HEK293 (cell line): Measurements from ENCODE around the gene SPOUT1.
"Not testable (repeated sequence)": the region's sequence is repeated elsewhere in the genome, so short reads cannot be mapped to it uniquely, and the experiment has no call there.

Experiments
- CTCF ChIA-PET: fragments of 350-600 bp; formaldehyde crosslinking; extraction: SDS; loops from one replicate; lab custom pipeline; 2021; ENCODE audit warnings: antibody characterized with exemption; lab: Yijun Ruan, JAX
- POLR2A ChIA-PET: fragments of 300-600 bp; formaldehyde crosslinking; extraction: SDS; loops from one replicate; lab custom pipeline; 2020; ENCODE audit warnings: antibody characterized with exemption, inconsistent platforms; lab: Yijun Ruan, JAX
- H3K27ac ChIP-seq: fragments of 200-500 bp; sonication (Bioruptor generic); 2 replicates; pipeline ENCODE4 v1.5.1; 2014; ENCODE audit warnings: low read depth, low read length, control low read depth, inconsistent platforms; ENCODE audit errors: extremely low read depth
- H3K36me3 ChIP-seq, 2 experiments: fragments of 200-500 bp in 1 of 2; sonication (Bioruptor generic) in 1 of 2; 1 replicate in 1 of 2; 2 replicates in 1 of 2; pipeline ENCODE4 v1.5.1; 2014 to 2017; ENCODE audit warnings: inconsistent platforms in 2 of 2, low read length in 2 of 2; ENCODE audit not compliant: control insufficient read depth in 2 of 2, insufficient read depth in 1 of 2
- H3K4me1 ChIP-seq: fragments of 200-500 bp; sonication (Bioruptor generic); 2 replicates; pipeline ENCODE4 v1.5.1; 2014; ENCODE audit warnings: mild to moderate bottlenecking, low read length, inconsistent platforms; ENCODE audit not compliant: control insufficient read depth, insufficient read depth
- H3K4me3 ChIP-seq: 2 replicates; pipeline ENCODE4 v1.5.1; 2011; ENCODE audit warnings: low read depth, mild to moderate bottlenecking, control low read depth, low read length, moderate library complexity
- H3K9me3 ChIP-seq: fragments of 200-500 bp; sonication (Bioruptor generic); 2 replicates; pipeline ENCODE4 v1.5.1; 2014; ENCODE audit warnings: low read depth, low read length, inconsistent platforms; ENCODE audit not compliant: control insufficient read depth, insufficient read depth
- EGR2 ChIP-seq: fragments of 450-650 bp; formaldehyde crosslinking; IDR thresholded peaks from 2 replicates; pipeline ENCODE4 v1.5.1; 2016; ENCODE audit warnings: low read depth, missing biosample characterization, missing genetic modification characterization
- GLIS1 ChIP-seq: fragments of 450-650 bp; formaldehyde crosslinking; IDR thresholded peaks from 2 replicates; pipeline ENCODE4 v1.5.1; 2016; ENCODE audit warnings: missing biosample characterization, missing genetic modification characterization
- HOXA7 ChIP-seq: sonication (generic); formaldehyde crosslinking; IDR thresholded peaks from 2 replicates; pipeline ENCODE4 v1.8.1; 2022; ENCODE audit warnings: missing genetic modification reagents, borderline replicate concordance
- KLF1 ChIP-seq: fragments of 450-650 bp; formaldehyde crosslinking; IDR thresholded peaks from 2 replicates; pipeline ENCODE4 v1.5.1; 2016; ENCODE audit warnings: missing biosample characterization, missing genetic modification characterization
- KLF9 ChIP-seq: fragments of 450-650 bp; formaldehyde crosslinking; IDR thresholded peaks from 2 replicates; pipeline ENCODE4 v1.5.1; 2016; ENCODE audit warnings: missing biosample characterization, missing genetic modification characterization, low read depth
- MYNN ChIP-seq: fragments of 450-650 bp; formaldehyde crosslinking; IDR thresholded peaks from 2 replicates; pipeline ENCODE4 v1.5.1; 2016; ENCODE audit warnings: missing biosample characterization, missing genetic modification characterization, borderline replicate concordance
- PRDM1 ChIP-seq: fragments of 450-650 bp; formaldehyde crosslinking; IDR thresholded peaks from 2 replicates; pipeline ENCODE4; 2016; ENCODE audit warnings: missing biosample characterization, missing genetic modification characterization
- SP7 ChIP-seq: fragments of 450-650 bp; formaldehyde crosslinking; IDR thresholded peaks from 2 replicates; pipeline ENCODE4 v1.5.1; 2016; ENCODE audit warnings: missing biosample characterization, missing genetic modification characterization
- WT1 ChIP-seq: fragments of 450-650 bp; formaldehyde crosslinking; IDR thresholded peaks from 2 replicates; pipeline ENCODE4 v1.5.1; 2016; ENCODE audit warnings: missing biosample characterization, missing genetic modification characterization
- ZBTB17 ChIP-seq: fragments of 450-650 bp; formaldehyde crosslinking; IDR thresholded peaks from 2 replicates; pipeline ENCODE4 v1.5.1; 2016; ENCODE audit warnings: missing biosample characterization, missing genetic modification characterization
- ZBTB8A ChIP-seq: fragments of 450-650 bp; formaldehyde crosslinking; IDR thresholded peaks from 2 replicates; pipeline ENCODE4 v1.5.1; 2016; ENCODE audit warnings: missing biosample characterization, missing genetic modification characterization
- ZFHX2 ChIP-seq: fragments of 450-650 bp; formaldehyde crosslinking; conservative IDR thresholded peaks from 2 replicates; pipeline ENCODE4 v1.5.1; 2016; ENCODE audit warnings: missing biosample characterization, missing genetic modification characterization
- ZFP37 ChIP-seq: fragments of 450-650 bp; formaldehyde crosslinking; IDR thresholded peaks from 2 replicates; pipeline ENCODE4 v1.5.1; 2016; ENCODE audit warnings: missing biosample characterization, missing genetic modification characterization
- ZNF114 ChIP-seq: fragments of 450-650 bp; formaldehyde crosslinking; IDR thresholded peaks from 2 replicates; pipeline ENCODE4 v1.5.0; 2017; ENCODE audit warnings: missing biosample characterization, missing genetic modification characterization
- ZNF174 ChIP-seq: fragments of 450-650 bp; formaldehyde crosslinking; IDR thresholded peaks from 2 replicates; pipeline ENCODE4 v1.5.0; 2017; ENCODE audit warnings: missing biosample characterization, mild to moderate bottlenecking, missing genetic modification characterization
- ZNF214 ChIP-seq: fragments of 450-650 bp; formaldehyde crosslinking; IDR thresholded peaks from 2 replicates; pipeline ENCODE4 v1.5.1; 2017; ENCODE audit warnings: missing biosample characterization, mild to moderate bottlenecking, missing genetic modification characterization, borderline replicate concordance
- ZNF366 ChIP-seq: fragments of 450-650 bp; formaldehyde crosslinking; conservative IDR thresholded peaks from 2 replicates; pipeline ENCODE4 v1.5.1; 2016; ENCODE audit warnings: missing biosample characterization, missing genetic modification characterization
- ZNF416 ChIP-seq: fragments of 450-650 bp; formaldehyde crosslinking; IDR thresholded peaks from 2 replicates; pipeline ENCODE4 v1.5.1; 2016; ENCODE audit warnings: missing biosample characterization, missing genetic modification characterization
- ZNF423 ChIP-seq: fragments of 450-650 bp; formaldehyde crosslinking; IDR thresholded peaks from 2 replicates; pipeline ENCODE4 v1.5.1; 2016; ENCODE audit warnings: missing biosample characterization, missing genetic modification characterization
- ZNF510 ChIP-seq: fragments of 450-650 bp; formaldehyde crosslinking; IDR thresholded peaks from 2 replicates; pipeline ENCODE4 v1.5.1; 2018; ENCODE audit warnings: mild to moderate bottlenecking, missing genetic modification characterization, missing biosample characterization; ENCODE audit not compliant: insufficient replicate concordance
- ZNF544 ChIP-seq: fragments of 450-650 bp; formaldehyde crosslinking; IDR thresholded peaks from 2 replicates; pipeline ENCODE4 v1.5.0; 2017; ENCODE audit warnings: missing biosample characterization, missing genetic modification characterization
- ZNF558 ChIP-seq: fragments of 450-650 bp; formaldehyde crosslinking; IDR thresholded peaks from 2 replicates; pipeline ENCODE4 v1.5.1; 2016; ENCODE audit warnings: missing biosample characterization, missing genetic modification characterization
- ZNF600 ChIP-seq: fragments of 450-650 bp; formaldehyde crosslinking; IDR thresholded peaks from 2 replicates; pipeline ENCODE4 v1.5.1; 2016; ENCODE audit warnings: missing biosample characterization, missing genetic modification characterization
- ZNF768 ChIP-seq: fragments of 450-650 bp; formaldehyde crosslinking; IDR thresholded peaks from 2 replicates; pipeline ENCODE4 v1.5.1; 2018; ENCODE audit warnings: missing biosample characterization, mild to moderate bottlenecking, missing genetic modification characterization
- ZXDB ChIP-seq: fragments of 450-650 bp; formaldehyde crosslinking; IDR thresholded peaks from 2 replicates; pipeline ENCODE4 v1.5.1; 2016; ENCODE audit warnings: missing biosample characterization, missing genetic modification characterization

SPOUT1 gene

GRCh38 chr9:128845186-128845931 lies 15.8 kb upstream of the SPOUT1 start:
- Histone ChIP-seq H3K4me1 (no peaks in the 10 kb centered on the region), H3K27ac (no peak overlapping the region), H3K4me3 (no peak overlapping the region), H3K36me3 (peaks cover 0 to 5% of the 10 kb centered on the region in 2 experiments; a peak in 2 of 3 replicates), H3K9me3 (no peaks in the 10 kb centered on the region)
- CTCF ChIA-PET: interaction anchor here (0.6 to 2.7 kb wide), 8 partner anchors 9 to 153 kb away, joined by 3 to 10 read pairs (median 5); partner anchors contain the start of gene ENDOG
- no peak for TF ChIP-seq ZNF600 (tag by site-specific recombination)
- no peak for TF ChIP-seq ZNF544 (tag by site-specific recombination)
- 0 out of 2 replicates have a peak, but pooled peaks have one; percentile 13 for TF ChIP-seq GLIS1 (tag by site-specific recombination)
- TF ChIP-seq WT1: no peak
- TF ChIP-seq ZBTB17 (tag by site-specific recombination): peak; percentile 82
- TF ChIP-seq ZNF510: no peak
- no peak for TF ChIP-seq ZFP37 (tag by site-specific recombination)
- TF ChIP-seq PRDM1 (tag by site-specific recombination): no peak
- TF ChIP-seq ZNF114 (tag by site-specific recombination): no peak
- TF ChIP-seq ZNF423: 0 out of 2 replicates have a peak, but pooled peaks have one; percentile 28
- TF ChIP-seq ZNF366 (tag by site-specific recombination): no peak
- no peak for TF ChIP-seq ZNF214 (tag by site-specific recombination)
- no peak for TF ChIP-seq MYNN
- TF ChIP-seq KLF1: no peak
- no peak for TF ChIP-seq HOXA7 (CRISPR knock-in tag)
- no peak for TF ChIP-seq KLF9
- no peak for TF ChIP-seq ZNF558 (tag by site-specific recombination)
- peak; percentile 66 for TF ChIP-seq ZFHX2
- no peak for TF ChIP-seq ZXDB (tag by site-specific recombination)
- TF ChIP-seq ZNF174: no peak
- no peak for TF ChIP-seq ZBTB8A (tag by site-specific recombination)
- TF ChIP-seq SP7: no peak
- TF ChIP-seq EGR2 (tag by site-specific recombination): peak; percentile 48
- no peak for TF ChIP-seq ZNF416 (tag by site-specific recombination)
- TF ChIP-seq ZNF768: no peak
- POLR2A ChIA-PET: interaction anchor here (1.2 to 1.9 kb wide), 2 partner anchors 15 to 27 kb away, joined by 6 to 12 read pairs; partner anchors contain the start of genes ENDOG and SPOUT1

GRCh38 chr9:128843171-128843570 lies 13.6 kb upstream of the SPOUT1 start:
- H3K9me3 ChIP-seq, H3K27ac ChIP-seq, H3K36me3 ChIP-seq, POLR2A ChIA-PET, H3K4me1 ChIP-seq, H3K4me3 ChIP-seq: not testable (repeated sequence)
- CTCF ChIA-PET: interaction anchor here (1.5 to 2.7 kb wide), 2 partner anchors 9 to 34 kb away, joined by 8 to 10 read pairs; no protein-coding TSS in a partner anchor
